CD4-positive, alpha-beta T cell treated with Interleukin-6 for 4 hours (primary cell): Measurements from ENCODE around the gene GGA2.
"Not testable (repeated sequence)": the region's sequence is repeated elsewhere in the genome, so short reads cannot be mapped to it uniquely, and the experiment has no call there.

Experiments
- DNase-seq: peaks from one replicate; pipeline ENCODE4 v3.0.0-alpha.2; 2020; ENCODE audit warnings: mixed read lengths

Gene GGA2, protein sequence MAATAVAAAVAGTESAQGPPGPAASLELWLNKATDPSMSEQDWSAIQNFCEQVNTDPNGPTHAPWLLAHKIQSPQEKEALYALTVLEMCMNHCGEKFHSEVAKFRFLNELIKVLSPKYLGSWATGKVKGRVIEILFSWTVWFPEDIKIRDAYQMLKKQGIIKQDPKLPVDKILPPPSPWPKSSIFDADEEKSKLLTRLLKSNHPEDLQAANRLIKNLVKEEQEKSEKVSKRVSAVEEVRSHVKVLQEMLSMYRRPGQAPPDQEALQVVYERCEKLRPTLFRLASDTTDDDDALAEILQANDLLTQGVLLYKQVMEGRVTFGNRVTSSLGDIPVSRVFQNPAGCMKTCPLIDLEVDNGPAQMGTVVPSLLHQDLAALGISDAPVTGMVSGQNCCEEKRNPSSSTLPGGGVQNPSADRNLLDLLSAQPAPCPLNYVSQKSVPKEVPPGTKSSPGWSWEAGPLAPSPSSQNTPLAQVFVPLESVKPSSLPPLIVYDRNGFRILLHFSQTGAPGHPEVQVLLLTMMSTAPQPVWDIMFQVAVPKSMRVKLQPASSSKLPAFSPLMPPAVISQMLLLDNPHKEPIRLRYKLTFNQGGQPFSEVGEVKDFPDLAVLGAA

DNA sequence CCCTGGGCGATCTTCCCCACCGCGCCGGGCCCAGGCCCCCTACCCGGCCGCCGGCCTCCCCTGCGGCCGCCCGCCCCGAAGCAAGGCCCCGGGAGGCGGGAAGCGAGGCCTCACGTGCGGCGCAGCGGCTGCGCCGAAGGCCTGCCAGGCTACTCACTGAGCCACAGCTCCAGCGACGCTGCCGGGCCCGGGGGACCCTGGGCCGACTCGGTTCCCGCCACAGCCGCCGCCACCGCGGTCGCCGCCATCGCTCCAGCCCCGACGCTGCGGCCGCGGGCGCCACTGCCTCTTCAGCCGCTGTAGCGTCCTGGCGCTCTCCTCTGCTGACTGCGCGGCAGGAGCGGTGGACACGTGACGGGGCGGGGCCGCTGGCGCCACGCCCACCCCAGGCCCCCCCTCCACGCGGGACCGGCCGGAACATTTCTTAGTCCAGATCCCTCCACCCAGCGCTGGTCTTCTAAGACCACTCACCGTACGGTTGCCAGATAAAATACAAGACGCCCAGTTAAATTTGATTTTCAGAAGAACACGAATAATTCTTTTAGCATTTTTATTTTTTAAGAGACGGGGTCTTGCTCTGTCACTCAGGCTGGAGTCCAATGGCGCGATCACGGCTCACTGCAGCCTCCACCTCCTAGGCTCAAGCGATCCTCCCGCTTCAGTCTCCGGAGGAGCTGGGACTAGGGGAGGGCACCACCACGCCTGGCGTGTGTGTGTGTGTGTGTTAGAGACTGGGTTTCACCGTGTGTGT lies at the start of gene GGA2:
TSS of gene GGA2 (minus strand) at position 331 of the 751 bp plus-strand sequence. CDS start at position 248, 83 bp downstream.
- peak; percentile 82 for DNase-seq

DNA sequence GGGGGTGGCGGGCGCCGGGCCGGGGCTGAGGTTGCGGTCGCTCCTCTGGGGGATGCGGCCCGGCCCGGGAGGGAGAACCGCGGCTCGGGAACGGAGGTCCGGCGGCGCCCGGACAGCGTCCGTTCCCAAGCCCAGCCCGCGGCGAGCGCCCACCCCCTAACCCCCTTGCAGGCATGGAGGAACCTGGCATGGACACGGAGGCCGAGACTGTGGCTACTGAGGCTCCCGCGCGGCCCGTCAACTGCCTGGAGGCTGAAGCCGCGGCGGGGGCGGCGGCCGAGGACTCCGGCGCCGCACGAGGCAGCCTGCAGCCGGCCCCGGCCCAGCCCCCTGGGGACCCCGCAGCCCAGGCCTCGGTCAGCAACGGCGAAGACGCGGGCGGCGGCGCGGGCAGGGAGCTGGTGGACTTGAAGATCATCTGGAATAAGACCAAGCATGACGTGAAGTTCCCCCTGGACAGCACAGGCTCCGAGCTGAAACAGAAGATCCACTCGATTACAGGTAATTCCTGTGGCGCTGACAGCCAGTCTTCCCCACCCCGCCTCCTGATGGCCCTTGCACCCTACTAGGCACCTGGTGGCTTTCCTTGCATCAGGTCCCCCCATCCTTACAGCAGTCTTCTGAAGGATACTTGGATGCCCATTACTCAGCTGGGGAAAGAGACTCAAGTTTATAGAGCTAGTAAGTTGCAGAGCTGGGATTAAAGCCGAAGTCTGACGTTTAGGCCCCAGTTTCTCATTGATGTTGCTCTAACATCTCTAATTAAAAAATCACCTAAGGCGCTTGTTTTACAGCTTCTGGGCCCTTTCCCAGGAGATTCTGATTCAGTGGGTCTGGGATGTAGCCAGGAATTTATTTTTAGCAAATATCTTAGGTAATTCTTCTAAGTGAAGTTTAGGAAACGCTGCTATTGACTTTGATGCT lies 47.7 kb upstream of the GGA2 start:
- peak; percentile 7 for DNase-seq

DNA sequence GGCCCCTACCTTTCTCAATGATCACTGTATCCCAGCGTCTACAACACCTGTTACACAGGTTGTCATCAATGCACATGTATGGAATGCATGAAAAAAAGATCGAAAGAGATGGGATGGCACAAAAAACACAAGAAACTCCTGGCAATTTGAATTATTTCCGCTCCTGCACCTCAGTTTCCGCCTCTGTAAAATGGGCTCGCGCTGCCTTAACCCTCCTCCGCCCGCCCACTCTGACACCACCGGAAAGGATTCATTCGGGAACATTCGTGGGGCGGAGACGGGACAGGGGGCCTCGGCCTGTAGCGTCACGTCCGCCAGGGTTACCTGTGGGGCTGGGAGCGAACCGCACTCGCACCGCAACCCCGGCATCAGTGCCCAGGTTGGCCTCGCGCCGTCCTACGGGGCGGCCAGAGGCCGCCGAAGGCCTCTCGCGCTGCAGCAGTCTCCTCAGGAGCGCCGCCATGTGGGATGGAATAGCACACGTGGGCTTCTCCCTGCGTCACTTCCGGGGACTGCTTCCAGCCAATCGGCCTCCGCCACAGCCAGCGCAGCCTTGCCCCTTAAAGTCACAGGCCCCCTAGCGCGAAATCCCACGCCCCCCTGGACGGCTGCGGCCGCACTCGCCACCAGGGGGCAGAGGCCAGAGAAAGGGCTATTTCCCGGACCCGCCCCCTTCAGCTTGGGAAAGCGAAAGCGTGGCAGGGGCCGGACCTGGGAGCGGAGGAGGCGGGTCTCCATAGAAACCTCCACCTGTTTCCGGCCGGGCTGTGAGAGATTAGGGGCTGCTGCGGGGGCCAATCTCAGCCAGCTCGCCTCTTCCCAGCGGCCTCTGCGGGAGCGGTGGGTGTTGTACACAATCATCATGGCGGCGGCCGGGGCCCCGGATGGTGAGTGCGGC lies 46.8 kb upstream of the GGA2 start, which contains the start of the genes EARS2 and UBFD1:
TSS of gene EARS2 (minus strand) at position 470 of the 898 bp plus-strand sequence. CDS start at position 463, 7 bp downstream.
TSS of gene UBFD1 (plus strand) at position 847 of the 898 bp plus-strand sequence. CDS start at position 863, 16 bp downstream.
- DNase-seq: peak; percentile 96

DNA sequence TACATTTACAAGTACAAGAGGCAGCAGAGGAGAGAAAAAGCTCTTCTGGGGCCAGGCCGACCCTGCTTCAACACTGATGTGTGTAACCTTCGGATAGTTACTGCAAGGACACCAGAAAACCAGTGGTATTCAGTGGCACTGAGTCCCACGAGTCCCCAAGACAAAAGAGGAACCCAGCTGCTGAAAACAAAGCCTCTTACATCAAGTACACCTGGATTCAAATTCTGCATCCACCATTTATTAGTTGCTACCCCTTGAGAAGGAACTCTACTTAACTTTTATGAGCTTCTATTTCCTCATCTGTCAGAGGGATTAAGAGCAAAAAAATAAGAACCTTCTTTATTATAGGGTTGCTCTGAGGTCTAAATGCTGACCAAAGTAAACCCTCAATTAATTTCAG lies 44.2 kb upstream of the GGA2 start:
- DNase-seq: no peak

DNA sequence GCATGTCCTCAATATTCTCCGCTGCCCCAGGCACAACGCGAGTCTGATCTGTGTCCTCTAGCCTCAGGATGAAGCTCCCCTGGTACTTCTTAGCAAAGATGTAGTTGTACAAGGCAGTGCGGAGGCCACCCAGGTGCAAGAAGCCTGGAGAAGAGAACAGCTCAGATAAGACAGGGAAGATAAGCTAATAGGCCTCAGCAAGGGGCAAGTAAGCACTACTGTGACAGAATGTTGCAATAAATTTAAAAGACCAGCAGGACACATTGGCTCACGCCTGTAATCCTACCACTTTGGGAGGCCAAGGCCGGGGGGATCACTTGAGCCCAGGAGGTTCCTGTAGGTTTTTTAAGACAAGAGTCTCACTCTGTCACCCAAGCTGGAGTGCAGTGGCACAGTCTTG lies 41.9 kb upstream of the GGA2 start:
- no peak for DNase-seq

DNA sequence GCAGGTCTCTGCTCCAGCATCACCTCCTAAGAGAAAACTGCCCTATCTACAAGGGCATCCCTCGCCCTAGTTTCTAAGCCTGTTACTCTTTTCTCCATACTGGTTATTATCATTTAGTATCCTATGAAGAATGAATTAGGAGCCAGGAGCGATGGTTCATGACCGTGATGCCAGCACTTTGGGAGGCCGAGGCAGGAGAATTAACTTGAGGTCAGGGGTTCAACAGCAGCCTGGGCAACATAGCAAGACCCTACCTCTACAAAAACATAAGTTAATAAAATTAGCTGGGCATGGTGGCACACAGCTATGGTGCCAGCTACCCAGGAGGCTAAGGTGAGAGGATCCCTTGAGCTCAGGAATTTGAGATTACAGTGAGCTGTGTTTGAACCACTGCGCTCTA lies 39.6 kb upstream of the GGA2 start:
- no peak for DNase-seq

DNA sequence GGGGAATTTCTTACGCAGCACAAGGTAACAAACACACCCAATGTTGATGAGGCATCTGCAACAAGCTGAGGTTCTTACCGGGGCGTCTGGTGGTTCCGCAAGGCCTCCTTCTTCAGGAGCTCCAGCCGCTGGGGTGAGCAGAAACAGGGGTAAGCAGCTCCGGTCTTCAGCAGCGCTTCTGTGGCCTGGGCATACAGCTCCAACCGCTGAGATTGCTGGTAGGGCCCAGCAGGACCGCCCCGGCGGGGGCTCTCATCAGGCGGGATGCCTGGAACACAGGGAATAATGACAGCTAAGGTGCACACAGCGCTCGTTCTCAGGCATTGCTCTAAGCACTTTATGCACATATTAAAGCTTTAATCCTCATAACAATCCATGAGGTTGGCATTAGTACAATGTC lies 34.1 kb upstream of the GGA2 start:
- DNase-seq: no peak

DNA sequence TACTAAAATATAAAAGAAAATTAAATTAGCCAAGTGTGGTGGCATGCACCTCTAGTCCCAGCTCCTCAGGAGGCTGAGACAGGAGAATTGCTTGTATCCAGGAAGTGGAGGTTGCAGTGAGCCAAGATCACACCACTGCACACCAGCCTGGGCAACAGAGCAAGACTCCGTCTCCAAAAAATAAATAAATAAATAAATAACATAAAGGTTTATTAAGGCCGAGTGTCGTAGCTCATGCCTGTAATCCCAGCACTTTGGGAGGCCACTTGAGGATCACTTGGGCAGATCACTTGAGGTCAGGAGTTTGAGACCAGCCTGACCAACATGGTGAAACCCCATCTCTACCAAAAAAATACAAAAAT lies 30.5 kb upstream of the GGA2 start:
- not testable (repeated sequence) for DNase-seq

DNA sequence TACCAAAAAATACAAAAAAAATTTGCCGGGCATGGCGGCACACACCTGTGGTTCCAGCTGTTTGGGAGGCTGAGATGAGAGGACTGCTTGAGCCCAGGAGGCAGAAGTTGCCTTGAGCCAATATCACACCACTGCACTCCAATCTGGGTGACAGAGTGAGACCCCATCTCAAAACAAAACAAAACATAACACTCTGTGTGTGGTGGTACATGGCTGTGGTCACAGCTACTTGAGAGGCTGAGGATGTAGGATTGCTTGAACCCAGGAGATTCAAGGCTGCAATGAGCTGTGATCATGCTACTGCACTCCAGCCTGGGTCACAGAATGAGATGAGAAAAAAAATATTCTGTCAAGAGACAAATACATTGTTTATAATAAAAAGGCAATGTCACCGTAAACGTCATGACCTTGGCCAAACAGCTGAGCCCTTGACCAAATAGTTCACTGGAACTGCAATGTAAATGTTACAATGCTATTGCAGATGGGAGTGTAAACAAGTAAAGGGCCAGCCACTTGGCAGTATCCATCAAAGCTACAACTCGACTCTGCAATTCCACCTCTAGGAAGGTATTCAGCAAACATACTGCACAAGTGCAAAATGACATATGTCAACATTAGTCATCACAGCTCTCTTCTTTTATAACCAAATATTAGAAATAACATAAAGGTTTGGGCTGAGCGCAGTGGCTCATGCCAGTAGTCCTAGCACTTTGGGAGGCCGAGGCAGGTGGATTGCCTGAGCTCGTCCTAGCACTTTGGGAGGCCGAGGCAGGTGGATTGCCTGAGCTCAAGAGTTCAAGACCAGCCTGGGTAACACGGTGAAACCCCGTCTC lies 29.9 kb upstream of the GGA2 start:
- DNase-seq: no peak

DNA sequence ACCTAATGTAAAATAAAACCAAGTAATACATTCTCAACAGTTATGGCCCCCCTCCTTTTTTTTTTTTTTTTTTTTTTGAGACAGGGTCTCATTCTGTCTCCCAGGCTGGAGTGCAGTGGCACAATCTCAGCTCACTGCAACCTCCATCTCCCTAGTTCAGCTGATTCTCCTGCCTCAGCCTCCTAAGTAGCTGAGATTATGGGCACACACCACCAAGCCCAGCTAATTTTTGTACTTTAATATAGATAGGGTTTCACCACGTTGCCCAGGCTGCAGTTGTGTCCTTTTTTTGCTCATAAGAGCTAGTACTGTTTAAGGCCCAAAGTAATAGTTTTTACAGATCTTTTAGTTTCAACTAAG lies 28.6 kb upstream of the GGA2 start:
- DNase-seq: no peak

DNA sequence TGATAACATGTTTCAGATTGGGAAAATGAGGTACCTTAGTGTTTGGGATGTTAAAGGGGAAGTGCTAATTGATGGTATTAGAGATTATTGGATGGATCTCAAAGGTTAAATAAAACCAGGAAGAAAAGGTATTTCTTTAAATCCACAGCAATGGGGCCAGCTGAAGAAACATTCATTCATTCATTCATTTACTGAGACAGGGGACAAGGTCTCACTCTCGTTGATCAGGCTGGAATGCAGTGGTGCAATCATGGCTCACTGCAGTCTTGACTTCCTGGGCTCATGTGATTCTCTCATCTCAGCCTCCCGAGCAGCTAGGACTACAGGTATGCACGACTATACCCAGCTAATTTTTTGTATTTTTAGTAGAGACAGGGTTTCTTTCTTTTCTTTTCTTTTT lies 27.1 kb upstream of the GGA2 start:
- DNase-seq: no peak

DNA sequence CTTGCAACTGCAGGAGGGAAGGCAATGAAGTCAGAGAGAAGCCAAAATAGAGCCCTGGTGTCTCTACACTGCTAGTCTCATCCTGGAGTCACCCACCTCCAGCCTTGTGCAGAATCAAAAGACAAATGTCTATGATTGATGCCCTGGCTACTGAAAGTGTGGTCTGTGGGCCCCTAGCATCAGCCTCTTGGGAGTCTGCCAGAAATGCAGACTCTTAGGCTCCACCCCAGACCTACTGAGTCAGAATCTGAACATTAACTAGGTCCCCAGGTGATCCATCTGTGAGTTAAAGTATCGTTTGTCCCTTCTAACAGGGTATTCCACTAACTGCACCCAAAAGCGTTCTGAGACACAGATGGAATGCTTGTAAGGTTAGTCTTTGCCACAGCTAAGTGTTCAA lies 25.6 kb upstream of the GGA2 start:
- DNase-seq: no peak

DNA sequence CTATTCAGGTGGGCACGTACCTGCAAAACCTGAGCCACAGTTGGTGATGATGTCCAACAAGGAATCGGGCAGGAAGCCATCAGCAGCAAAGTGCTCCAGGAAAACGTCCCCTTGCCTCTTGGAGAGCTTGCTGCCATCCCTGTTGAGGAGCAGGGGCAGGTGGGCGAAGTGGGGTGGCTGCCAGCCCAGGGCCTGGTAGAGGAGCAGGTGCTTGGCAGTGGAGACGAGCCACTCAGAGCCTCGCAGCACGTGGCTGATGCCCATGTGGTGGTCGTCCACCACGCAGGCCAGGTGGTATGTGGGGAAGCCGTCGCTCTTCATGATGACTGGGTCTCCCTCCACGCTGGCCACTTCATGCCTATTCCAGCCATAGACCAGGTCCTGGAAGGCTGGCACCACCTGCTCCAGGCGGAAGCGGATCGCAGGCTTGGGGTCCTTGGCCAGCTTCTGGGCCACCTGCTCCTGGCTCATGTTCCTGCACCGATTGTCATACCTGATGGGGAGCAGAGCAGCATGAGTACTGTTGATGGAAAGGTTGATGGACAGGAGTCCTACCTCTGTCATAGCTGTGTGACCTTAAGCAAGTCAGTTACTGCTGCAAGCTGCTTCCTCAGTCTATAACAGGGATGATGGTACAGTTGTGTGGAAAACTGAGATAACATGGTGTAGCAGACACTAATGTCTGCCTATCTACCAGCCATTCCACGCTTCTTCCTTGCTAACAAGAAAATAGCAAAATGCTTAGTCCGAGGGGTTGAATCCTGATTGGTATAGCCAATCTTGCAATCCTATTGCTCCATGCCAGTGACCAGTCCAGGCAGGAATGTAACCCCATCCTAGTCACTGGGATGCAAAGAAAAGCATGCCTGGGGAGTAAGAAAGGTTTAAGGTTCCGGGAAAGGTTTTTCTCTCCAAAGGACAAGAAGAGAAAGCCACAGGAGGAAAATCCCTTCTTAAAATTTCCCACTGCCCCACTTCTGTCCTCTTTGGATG lies 24.9 kb upstream of the GGA2 start:
- DNase-seq: no peak

DNA sequence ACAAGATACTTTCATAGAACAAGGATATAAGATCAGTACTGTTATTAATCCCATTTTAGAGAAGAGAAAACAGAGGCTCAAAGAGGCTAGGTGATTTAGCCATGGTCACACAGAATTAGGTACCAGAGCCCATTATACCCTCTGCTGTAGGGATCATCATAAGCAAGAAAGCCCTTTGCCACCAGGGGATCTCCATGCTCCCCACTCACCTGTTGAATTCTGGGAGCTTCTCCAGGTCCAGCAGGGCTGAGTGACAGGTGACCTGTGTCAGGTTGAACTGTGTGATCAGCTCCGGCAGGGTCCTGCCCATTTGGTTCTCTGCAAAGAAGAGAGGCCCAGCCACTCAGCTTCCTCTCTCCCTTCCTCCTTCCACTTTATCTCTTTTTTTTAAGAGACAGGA lies 22.2 kb upstream of the GGA2 start:
- no peak for DNase-seq

DNA sequence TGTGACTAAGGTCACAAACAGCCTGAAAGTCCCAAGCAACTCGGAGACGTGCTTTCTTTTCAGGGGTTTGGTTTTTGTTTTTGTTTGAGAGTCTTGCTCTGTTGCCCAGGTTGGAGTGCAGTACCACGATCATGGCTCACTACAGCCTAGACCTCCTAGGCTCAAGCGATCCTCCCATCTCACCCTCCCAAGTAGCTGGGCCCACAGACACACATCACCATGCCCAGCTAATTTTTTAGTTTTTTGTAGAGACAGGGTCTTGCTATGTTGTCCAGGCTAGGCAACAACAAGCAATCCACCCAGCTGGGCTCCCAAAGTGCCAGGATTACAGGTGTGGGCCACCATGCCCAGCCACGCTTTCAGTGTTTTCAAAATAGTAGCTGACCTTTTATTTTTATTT lies 19.8 kb upstream of the GGA2 start:
- no peak for DNase-seq

DNA sequence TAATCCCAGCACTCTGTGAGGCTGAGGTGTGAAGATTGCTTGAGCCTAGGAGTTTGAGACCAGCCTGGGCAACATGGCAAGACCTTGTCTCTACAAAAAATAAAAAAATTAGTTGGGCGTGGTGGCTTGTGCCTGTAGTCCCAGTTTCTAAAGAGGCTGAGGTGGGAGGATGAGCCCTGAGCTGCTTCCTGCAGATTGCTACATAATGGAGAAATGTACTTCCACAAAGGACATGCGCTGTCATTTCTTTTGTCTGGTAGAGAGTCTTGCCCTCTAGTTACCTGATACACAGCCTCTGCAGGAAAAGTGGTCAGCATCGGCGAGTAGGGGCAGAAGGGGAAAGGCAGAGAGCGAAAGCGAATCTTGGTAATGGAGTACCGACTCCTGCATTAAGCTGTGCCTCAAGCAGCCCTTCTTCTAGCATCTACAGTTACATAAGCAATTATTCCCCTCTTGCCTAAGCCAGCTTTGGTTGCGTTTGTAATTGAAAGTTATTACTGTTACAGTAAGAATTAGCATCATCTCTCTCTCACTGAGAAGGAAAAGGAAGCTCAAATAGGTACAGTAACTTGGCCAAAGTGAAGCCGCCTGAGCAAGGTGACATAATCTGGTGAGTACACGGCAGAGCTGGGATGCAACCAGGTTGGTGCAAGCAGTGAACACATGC lies 18.5 kb upstream of the GGA2 start:
- DNase-seq: no peak

DNA sequence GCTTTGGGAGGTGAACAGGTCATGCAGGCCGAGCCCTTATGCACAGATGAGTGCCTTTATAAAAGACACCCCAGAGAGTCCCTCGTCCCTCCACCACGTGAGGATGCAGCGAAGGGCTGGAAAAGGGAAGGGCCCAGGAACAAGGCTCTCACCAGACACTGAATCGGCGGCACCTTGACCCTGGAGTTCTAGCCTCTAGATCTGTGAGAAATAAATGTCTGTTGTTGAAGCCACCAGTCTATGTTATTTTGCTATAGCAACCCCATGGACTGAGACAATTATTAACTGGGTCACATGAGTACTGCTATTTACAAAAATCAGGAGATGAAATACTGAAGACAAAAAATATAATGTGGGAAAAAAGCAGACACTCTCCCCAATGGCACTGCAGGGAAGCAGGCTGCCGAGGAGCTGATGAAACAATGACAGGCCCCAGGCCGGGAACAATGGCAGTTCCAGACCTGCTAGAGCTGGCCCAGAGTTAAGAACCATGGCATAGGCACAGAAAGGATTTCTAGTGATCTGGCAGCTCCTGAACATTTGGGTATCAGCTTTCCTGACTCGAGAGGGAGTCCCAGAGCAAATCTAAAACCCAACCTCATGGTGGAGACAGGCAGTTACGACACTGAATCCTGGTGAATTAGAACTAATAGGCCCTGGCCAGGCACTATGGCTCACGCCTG lies 17.8 kb upstream of the GGA2 start:
- no peak for DNase-seq

DNA sequence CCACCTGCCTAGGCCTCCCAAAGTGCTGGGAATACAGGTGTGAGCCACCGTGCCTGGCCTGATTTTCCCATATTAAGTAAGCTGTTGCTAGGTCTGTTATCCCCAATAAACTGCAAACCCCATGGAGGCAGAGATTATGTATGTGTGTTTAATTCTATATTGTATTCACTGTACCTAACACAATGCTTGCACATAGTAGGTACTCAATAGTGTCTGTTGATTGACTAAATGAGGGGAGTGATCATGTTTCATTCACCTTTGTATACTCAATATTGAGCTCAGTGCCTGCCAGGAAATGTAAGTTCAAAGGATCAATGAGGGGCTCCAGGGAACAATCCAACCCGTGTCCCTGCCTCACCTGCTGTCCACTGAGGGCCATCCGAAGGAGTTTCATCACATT lies 14.6 kb upstream of the GGA2 start:
- no peak for DNase-seq
